ENCODE results near the gene KIF13A.
"Not testable (repeated sequence)": the region's sequence is repeated elsewhere in the genome, so short reads cannot be mapped to it uniquely, and the experiment has no call there.

The KIF13A gene

GRCh38 chr6:17998442-17998841, 11.0 kb upstream of the KIF13A start:
- no peak for DNase-seq (ENCODE audit: low read depth in 3 of 3, low spot score in 1 of 3)

- DNase-seq (ENCODE audit: low read depth in 3 of 3, low spot score in 1 of 3) = no peak
These were observed 10.6 kb upstream of the KIF13A start for GRCh38 chr6:17998003-17998402.

GRCh38 chr6:17995414-17995813, 8.0 kb upstream of the KIF13A start:
- DNase-seq (ENCODE audit: low read depth in 3 of 3, low spot score in 1 of 3) = no peak

GRCh38 chr6:17994019-17994418, 6.6 kb upstream of the KIF13A start:
- no peak for DNase-seq (ENCODE audit: low read depth in 3 of 3, low spot score in 1 of 3)

GRCh38 chr6:17988422-17988944, 1.0 kb upstream of the KIF13A start:
- no peak for DNase-seq (ENCODE audit: low read depth in 3 of 3, low spot score in 1 of 3)

GRCh38 chr6:17987697-17988421, 424 bp upstream of the KIF13A start:
- no peak for DNase-seq (ENCODE audit: low read depth in 3 of 3, low spot score in 1 of 3)

- DNase-seq (ENCODE audit: low read depth in 3 of 3, low spot score in 1 of 3) = no peak
These were observed 584 bp downstream of the KIF13A start for GRCh38 chr6:17986656-17987446.

- no peak for DNase-seq (ENCODE audit: low read depth in 3 of 3, low spot score in 1 of 3)
These were observed 1.3 kb downstream of the KIF13A start for GRCh38 chr6:17985934-17986655.

- DNase-seq (ENCODE audit: low read depth in 3 of 3, low spot score in 1 of 3) = no peak
These were observed 2.4 kb downstream of the KIF13A start for GRCh38 chr6:17984812-17985670.

GRCh38 chr6:17984399-17984798, 3.0 kb downstream of the KIF13A start:
- DNase-seq (ENCODE audit: low read depth in 3 of 3, low spot score in 1 of 3) = no peak

GRCh38 chr6:17983730-17984129, 3.7 kb downstream of the KIF13A start:
- no peak for DNase-seq (ENCODE audit: low read depth in 3 of 3, low spot score in 1 of 3)

- DNase-seq (ENCODE audit: low read depth in 3 of 3, low spot score in 1 of 3) = no peak
These were observed 7.1 kb downstream of the KIF13A start for GRCh38 chr6:17980329-17980728.

- no peak for DNase-seq (ENCODE audit: low read depth in 3 of 3, low spot score in 1 of 3)
These were observed 8.0 kb downstream of the KIF13A start for GRCh38 chr6:17979479-17979878.

GRCh38 chr6:17976258-17976657, 11.2 kb downstream of the KIF13A start:
- DNase-seq (ENCODE audit: low read depth in 3 of 3, low spot score in 1 of 3) = not testable (repeated sequence)

GRCh38 chr6:17974570-17975368, 12.7 kb downstream of the KIF13A start:
- DNase-seq (ENCODE audit: low read depth in 3 of 3, low spot score in 1 of 3) = no peak

- DNase-seq (ENCODE audit: low read depth in 3 of 3, low spot score in 1 of 3) = no peak
These were observed 14.3 kb downstream of the KIF13A start for GRCh38 chr6:17972978-17973622.

- DNase-seq (ENCODE audit: low read depth in 3 of 3, low spot score in 1 of 3) = no peak
These were observed 15.1 kb downstream of the KIF13A start for GRCh38 chr6:17972074-17972952.
